ENCODE results near the gene SMAP2.
A peak's percentile ranks its signal among the peaks of the same experiment; 100 is the strongest.

SMAP2 gene

GRCh38 chr1:40449684-40450494 is 76.4 kb downstream of the SMAP2 start, which contains the start of gene ZFP69B:
TSS of gene ZFP69B (plus strand) at chr1:40450476. CDS start at chr1:40450962, 486 bp downstream.
- Histone ChIP-seq H3K27ac (ENCODE audit: low read length) (no peak within 1 kb of the TSS), H3K4me1 (ENCODE audit: control insufficient read depth, insufficient read depth, low read length) (no peaks in the 10 kb centered on the region)
- no CpG with 5 or more reads among the region's 64 CpGs for WGBS (ENCODE audit: insufficient coverage, insufficient read length)

GRCh38 chr1:40450495-40451237 is 77.1 kb downstream of the SMAP2 start:
- no CpG with 5 or more reads among the region's 22 CpGs for WGBS (ENCODE audit: insufficient coverage, insufficient read length)
- Histone ChIP-seq H3K9me3 (ENCODE audit: control insufficient read depth, insufficient read depth, low read length) (no peaks in the 10 kb centered on the region), H3K36me3 (ENCODE audit: control insufficient read depth, insufficient read depth, low read length) (no peaks in the 10 kb centered on the region), H3K4me3 (ENCODE audit: low read length) (peak overlapping the region; percentile 86; the same call in 1 of the 2 replicates), H3K4me1 (ENCODE audit: control insufficient read depth, insufficient read depth, low read length) (no peaks in the 10 kb centered on the region), H3K27me3 (ENCODE audit: control insufficient read depth, insufficient read depth, low read length) (no peaks in the 10 kb centered on the region), H3K27ac (ENCODE audit: low read length) (no peak overlapping the region)
- DNase-seq (ENCODE audit: low read depth, low spot score) = no peak

More at GRCh38 chr1:40449684-40450494, 76.4 kb downstream of the SMAP2 start, which contains the start of gene ZFP69B:
- Histone ChIP-seq H3K4me3 (ENCODE audit: low read length) (peak within 1 kb of the TSS; percentile 86), H3K9me3 (ENCODE audit: control insufficient read depth, insufficient read depth, low read length) (no peaks in the 10 kb centered on the region), H3K36me3 (ENCODE audit: control insufficient read depth, insufficient read depth, low read length) (no peaks in the 10 kb centered on the region), H3K27me3 (ENCODE audit: control insufficient read depth, insufficient read depth, low read length) (no peaks in the 10 kb centered on the region)
- peak; percentile 75 for DNase-seq (ENCODE audit: low read depth, low spot score)

GRCh38 chr1:40451238-40451585 is 77.7 kb downstream of the SMAP2 start:
- H3K36me3 ChIP-seq (ENCODE audit: control insufficient read depth, insufficient read depth, low read length) = no peaks in the 10 kb centered on the region
- DNase-seq (ENCODE audit: low read depth, low spot score) = no peak
- no peaks in the 10 kb centered on the region for H3K9me3 ChIP-seq (ENCODE audit: control insufficient read depth, insufficient read depth, low read length)
- no peaks in the 10 kb centered on the region for H3K4me1 ChIP-seq (ENCODE audit: control insufficient read depth, insufficient read depth, low read length)
- H3K27me3 ChIP-seq (ENCODE audit: control insufficient read depth, insufficient read depth, low read length) = no peaks in the 10 kb centered on the region
- no peak overlapping the region for H3K27ac ChIP-seq (ENCODE audit: low read length)
- no CpG with 5 or more reads among the region's 1 CpG for WGBS (ENCODE audit: insufficient coverage, insufficient read length)
- H3K4me3 ChIP-seq (ENCODE audit: low read length) = no peak overlapping the region

- no peaks in the 10 kb centered on the region for H3K4me1 ChIP-seq (ENCODE audit: control insufficient read depth, insufficient read depth, low read length)
- no peaks in the 10 kb centered on the region for H3K9me3 ChIP-seq (ENCODE audit: control insufficient read depth, insufficient read depth, low read length)
- no peak for DNase-seq (ENCODE audit: low read depth, low spot score)
- no peaks in the 10 kb centered on the region for H3K27me3 ChIP-seq (ENCODE audit: control insufficient read depth, insufficient read depth, low read length)
- WGBS (ENCODE audit: insufficient coverage, insufficient read length) = no CpG with 5 or more reads among the region's 1 CpG
- no peak overlapping the region for H3K4me3 ChIP-seq (ENCODE audit: low read length)
- H3K36me3 ChIP-seq (ENCODE audit: control insufficient read depth, insufficient read depth, low read length) = peaks cover 8% of the 10 kb centered on the region; the same call in 1 of the 2 replicates
- H3K27ac ChIP-seq (ENCODE audit: low read length) = no peak overlapping the region
These were observed 81.3 kb downstream of the SMAP2 start for GRCh38 chr1:40454873-40455272.

- Histone ChIP-seq H3K27me3 (ENCODE audit: control insufficient read depth, insufficient read depth, low read length) (no peaks in the 10 kb centered on the region), H3K27ac (ENCODE audit: low read length) (no peak overlapping the region), H3K36me3 (ENCODE audit: control insufficient read depth, insufficient read depth, low read length) (peaks cover 10% of the 10 kb centered on the region; the same call in 1 of the 2 replicates), H3K9me3 (ENCODE audit: control insufficient read depth, insufficient read depth, low read length) (peaks cover 11% of the 10 kb centered on the region), H3K4me3 (ENCODE audit: low read length) (no peak overlapping the region), H3K4me1 (ENCODE audit: control insufficient read depth, insufficient read depth, low read length) (no peaks in the 10 kb centered on the region)
- no peak for DNase-seq (ENCODE audit: low read depth, low spot score)
- no CpG with 5 or more reads among the region's 3 CpGs for WGBS (ENCODE audit: insufficient coverage, insufficient read length)
These were observed 89.5 kb downstream of the SMAP2 start for GRCh38 chr1:40462956-40463590.

GRCh38 chr1:40469327-40469726 is 95.8 kb downstream of the SMAP2 start:
- no CpG with 5 or more reads among the region's 2 CpGs for WGBS (ENCODE audit: insufficient coverage, insufficient read length)
- peaks cover 7% of the 10 kb centered on the region for H3K9me3 ChIP-seq (ENCODE audit: control insufficient read depth, insufficient read depth, low read length)
- H3K36me3 ChIP-seq (ENCODE audit: control insufficient read depth, insufficient read depth, low read length) = no peaks in the 10 kb centered on the region
- H3K27ac ChIP-seq (ENCODE audit: low read length) = no peak overlapping the region
- DNase-seq (ENCODE audit: low read depth, low spot score) = no peak
- no peaks in the 10 kb centered on the region for H3K27me3 ChIP-seq (ENCODE audit: control insufficient read depth, insufficient read depth, low read length)
- no peaks in the 10 kb centered on the region for H3K4me1 ChIP-seq (ENCODE audit: control insufficient read depth, insufficient read depth, low read length)
- no peak overlapping the region for H3K4me3 ChIP-seq (ENCODE audit: low read length)

All from iPS DF 6.9 (cell line).